HAP-1 (cell line): ENCODE data around the gene CLK3.

Experiments
- DNase-seq, 2 experiments: peaks; one replicate each; pipeline ENCODE4 v3.0.0-alpha.2; 2016 to 2020; ENCODE audit warnings: low spot score in 2 of 2
- H3K27me3 ChIP-seq: fragments of 250-450 bp; sonication (Bioruptor Pico); 2 replicates; pipeline ENCODE4 v1.5.1; 2020; ENCODE audit warnings: low read depth, mild to moderate bottlenecking, moderate library complexity
- H3K36me3 ChIP-seq: fragments of 250-450 bp; sonication (Bioruptor Pico); replicated peaks from 2 replicates; pipeline ENCODE4 v1.5.1; 2020; ENCODE audit warnings: mild to moderate bottlenecking
- H3K4me1 ChIP-seq: fragments of 250-450 bp; sonication (Bioruptor Pico); 2 replicates; pipeline ENCODE4 v1.5.1; 2020; ENCODE audit warnings: mild to moderate bottlenecking
- H3K4me3 ChIP-seq: fragments of 250-450 bp; sonication (Bioruptor Pico); 2 replicates; pipeline ENCODE4 v1.5.1; 2020; ENCODE audit warnings: mild to moderate bottlenecking, moderate library complexity
- H3K9me3 ChIP-seq: fragments of 250-450 bp; sonication (Bioruptor Pico); 2 replicates; pipeline ENCODE4 v1.5.1; 2020; ENCODE audit warnings: mild to moderate bottlenecking, moderate library complexity
- in situ Hi-C: fragments of 300-500 bp; cut with MboI; formaldehyde crosslinking; loops from 3 replicates; pipeline ENCODE4 v1.14.3; 2020; ENCODE audit warnings: low sequenced_read_pairs, inconsistent platforms, mixed read lengths

The CLK3 gene

GRCh38 chr15:74669627-74670026 lies 54.0 kb downstream of the CLK3 start:
- Histone ChIP-seq H3K4me3 (no peak overlapping the region), H3K36me3 (peaks cover 56% of the 10 kb centered on the region), H3K9me3 (no peaks in the 10 kb centered on the region), H3K4me1 (no peaks in the 10 kb centered on the region), H3K27me3 (no peaks in the 10 kb centered on the region)
- no peak for DNase-seq
- in situ Hi-C loops: no loop called here

- no peak for DNase-seq
- Histone ChIP-seq H3K9me3 (no peaks in the 10 kb centered on the region), H3K27me3 (no peaks in the 10 kb centered on the region), H3K4me3 (no peak overlapping the region), H3K36me3 (peaks cover 46% of the 10 kb centered on the region), H3K4me1 (no peaks in the 10 kb centered on the region)
- in situ Hi-C loops: no loop called here
Observed at GRCh38 chr15:74674161-74674560, 58.5 kb downstream of the CLK3 start.

- in situ Hi-C loops: no loop called here
- no peaks in the 10 kb centered on the region for H3K9me3 ChIP-seq
Observed at GRCh38 chr15:74676801-74677200, 61.2 kb downstream of the CLK3 start.

More at GRCh38 chr15:74676801-74677200, 61.2 kb downstream of the CLK3 start:
- DNase-seq: no peak
- peaks cover 25% of the 10 kb centered on the region for H3K36me3 ChIP-seq
- H3K4me3 ChIP-seq: no peak overlapping the region
- H3K27me3 ChIP-seq: no peaks in the 10 kb centered on the region
- H3K4me1 ChIP-seq: no peaks in the 10 kb centered on the region
